IPS DF 19.7 (cell line): Measurements from ENCODE around the gene AMIGO3.
A peak's percentile ranks its signal among the peaks of the same experiment; 100 is the strongest.

ENCODE experiments used
- DNase-seq: peaks from one replicate; pipeline ENCODE4 v3.0.0-alpha.2; 2013; ENCODE audit warnings: low read depth, low spot score

AMIGO3 gene

GRCh38 chr3:49725906-49726681 lies 6.6 kb upstream of the AMIGO3 start:
- no peak for DNase-seq

- DNase-seq = no peak
These were observed 5.1 kb upstream of the AMIGO3 start for GRCh38 chr3:49724586-49724985.

- peak; percentile 86 for DNase-seq
These were observed 4.4 kb upstream of the AMIGO3 start, which contains the start of gene GMPPB for GRCh38 chr3:49723628-49724551. GMPPB (minus strand) TSS chr3:49723951; CDS start chr3:49723726, 225 bp downstream.

- DNase-seq = no peak
These were observed 3.8 kb upstream of the AMIGO3 start for GRCh38 chr3:49723296-49723627.

GRCh38 chr3:49722896-49723295 lies 3.4 kb upstream of the AMIGO3 start:
- no peak for DNase-seq

- no peak for DNase-seq
These were observed 2.7 kb upstream of the AMIGO3 start for GRCh38 chr3:49721896-49722781.

- no peak for DNase-seq
These were observed 2.1 kb upstream of the AMIGO3 start for GRCh38 chr3:49721596-49721895.

- no peak for DNase-seq
These were observed 1.5 kb upstream of the AMIGO3 start for GRCh38 chr3:49720855-49721595.

GRCh38 chr3:49718858-49719213 lies 648 bp downstream of the AMIGO3 start:
- no peak for DNase-seq

GRCh38 chr3:49717959-49718857 lies 1.3 kb downstream of the AMIGO3 start:
- DNase-seq = no peak

- no peak for DNase-seq
These were observed 2.1 kb downstream of the AMIGO3 start for GRCh38 chr3:49717211-49717958.

GRCh38 chr3:49716691-49717210 lies 2.7 kb downstream of the AMIGO3 start:
- DNase-seq = no peak

- DNase-seq = no peak
These were observed 3.3 kb downstream of the AMIGO3 start for GRCh38 chr3:49716169-49716568.

GRCh38 chr3:49715611-49716121 lies 3.8 kb downstream of the AMIGO3 start:
- no peak for DNase-seq

- no peak for DNase-seq
These were observed 4.5 kb downstream of the AMIGO3 start for GRCh38 chr3:49714728-49715550.

GRCh38 chr3:49713336-49714105 lies 6.0 kb downstream of the AMIGO3 start:
- no peak for DNase-seq

GRCh38 chr3:49712631-49713317 lies 6.7 kb downstream of the AMIGO3 start:
- DNase-seq = no peak
